NCI-H1694 treated with DMSO at 0.1 percent for 48 hours (cell line): ENCODE data around the gene SIRT3.
A peak's percentile ranks its signal among the peaks of the same experiment; 100 is the strongest.
"Not testable (repeated sequence)": the region's sequence is repeated elsewhere in the genome, so short reads cannot be mapped to it uniquely, and the experiment has no call there.

ENCODE experiments used
- DNase-seq: peaks from one replicate; lab custom pipeline; 2025; lab: John Stamatoyannopoulos, UW

SIRT3 gene

DNA sequence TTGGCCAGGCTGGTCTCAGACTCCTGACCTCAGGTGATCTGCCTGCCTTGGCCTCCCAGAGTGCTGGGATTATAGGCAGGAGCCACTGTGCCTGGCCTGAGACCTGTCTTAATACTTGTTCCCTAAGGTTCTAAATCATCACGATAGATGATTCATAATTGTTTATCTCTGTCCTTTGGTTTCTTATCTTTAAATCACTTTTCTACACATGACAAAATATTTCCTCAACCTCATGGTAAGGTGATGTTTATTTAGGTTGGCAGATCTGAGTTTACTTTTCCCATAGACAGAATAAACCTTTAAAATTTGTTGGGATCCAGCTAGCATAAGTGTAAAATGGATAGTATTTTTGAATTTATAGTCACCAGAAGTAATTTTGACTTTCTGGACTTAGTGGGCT is 4.2 kb upstream of the SIRT3 start:
- DNase-seq, result no peak

DNA sequence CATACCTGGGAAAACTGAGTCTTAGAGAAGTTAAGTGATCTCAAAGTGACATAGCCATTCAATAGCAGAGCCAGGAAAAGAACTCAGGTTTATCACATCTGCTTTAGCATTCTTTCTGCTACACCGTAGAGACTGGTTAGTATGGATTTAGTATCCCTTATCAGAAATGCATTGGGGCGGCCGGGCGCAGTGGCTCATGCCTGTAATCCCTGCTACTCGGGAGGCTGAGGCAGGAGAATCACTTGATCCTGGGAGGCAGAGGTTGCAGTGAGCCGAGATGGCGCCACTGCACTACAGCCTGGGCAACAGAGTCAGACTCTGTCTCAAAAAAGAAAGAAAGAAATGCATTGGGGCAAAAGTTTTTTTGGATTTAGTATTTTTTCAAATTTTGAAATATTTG is 2.2 kb upstream of the SIRT3 start:
- DNase-seq, result not testable (repeated sequence)

DNA sequence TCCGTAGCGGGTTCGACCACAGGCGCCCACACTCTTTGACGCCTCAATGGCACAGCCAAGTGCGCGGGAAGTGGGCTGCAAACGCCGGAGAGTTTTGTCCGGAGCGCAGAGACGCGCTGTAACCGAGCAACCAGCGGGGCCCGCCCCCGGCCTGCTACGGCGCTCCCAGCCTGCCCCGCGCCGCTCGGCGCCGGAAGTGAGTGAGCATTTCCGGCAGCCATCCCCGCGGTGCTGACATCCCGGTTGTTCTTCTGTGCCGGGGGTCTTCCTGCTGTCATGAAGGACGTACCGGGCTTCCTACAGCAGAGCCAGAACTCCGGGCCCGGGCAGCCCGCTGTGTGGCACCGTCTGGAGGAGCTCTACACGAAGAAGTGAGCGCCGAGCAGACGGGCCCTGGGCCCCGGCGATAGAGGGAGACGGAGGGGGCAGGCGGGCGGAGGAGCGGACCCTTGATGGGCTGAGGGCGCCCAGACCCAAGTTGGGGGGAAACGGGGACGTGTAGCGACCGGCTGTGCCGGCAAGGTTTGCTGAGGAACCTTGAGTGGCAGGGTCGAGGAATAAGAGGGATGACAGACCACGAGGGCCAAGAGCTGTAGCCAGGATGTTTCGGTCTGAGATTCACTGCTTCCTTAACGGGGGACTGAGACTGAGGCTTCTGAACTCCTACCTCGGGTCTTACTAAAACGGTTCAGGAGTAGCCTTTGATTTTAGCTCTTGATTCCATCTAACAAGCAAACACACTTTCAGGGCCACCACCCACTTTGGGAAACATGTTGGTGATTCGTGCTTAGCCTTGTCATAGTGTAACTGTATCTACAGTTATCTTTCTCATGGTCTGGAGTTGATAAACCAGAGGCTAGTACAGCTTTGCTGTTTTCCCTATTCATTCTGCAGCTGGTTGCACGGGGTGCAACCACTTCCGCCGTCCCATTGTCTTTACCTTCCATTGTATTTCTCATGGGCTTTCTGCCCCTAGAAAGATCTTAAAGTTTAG is 929 bp upstream of the SIRT3 start, which contains the start of gene PSMD13:
Gene PSMD13, plus strand, starts transcription at position 203 of the 994 bp plus-strand sequence. Its CDS starts 74 bp downstream, at position 277.
- DNase-seq, result peak; percentile 50

DNA sequence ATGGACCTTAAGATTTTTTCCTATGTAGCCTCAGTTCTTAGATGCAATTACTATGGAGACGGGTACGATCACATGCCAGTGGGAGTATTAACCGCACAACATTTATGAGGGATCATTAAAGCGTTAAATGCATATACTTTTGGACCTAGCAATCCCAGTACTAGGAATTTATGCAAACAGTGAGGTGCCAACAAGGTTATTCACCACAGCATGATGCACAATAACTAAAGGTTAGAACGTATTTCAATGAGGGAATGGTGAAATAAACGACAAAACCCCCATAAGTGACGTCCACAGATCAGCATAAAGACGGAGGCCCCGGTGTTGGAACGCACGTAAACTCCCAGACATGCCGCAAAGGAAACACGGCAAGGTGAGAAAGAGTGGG is 539 bp downstream of the SIRT3 start:
- no peak for DNase-seq

GRCh38 chr11:235180-235579 is 962 bp downstream of the SIRT3 start:
- no peak for DNase-seq

- DNase-seq, result no peak
These were observed 3.2 kb downstream of the SIRT3 start for GRCh38 chr11:232783-233565.

GRCh38 chr11:230431-230830 is 5.7 kb downstream of the SIRT3 start:
- DNase-seq, result no peak

DNA sequence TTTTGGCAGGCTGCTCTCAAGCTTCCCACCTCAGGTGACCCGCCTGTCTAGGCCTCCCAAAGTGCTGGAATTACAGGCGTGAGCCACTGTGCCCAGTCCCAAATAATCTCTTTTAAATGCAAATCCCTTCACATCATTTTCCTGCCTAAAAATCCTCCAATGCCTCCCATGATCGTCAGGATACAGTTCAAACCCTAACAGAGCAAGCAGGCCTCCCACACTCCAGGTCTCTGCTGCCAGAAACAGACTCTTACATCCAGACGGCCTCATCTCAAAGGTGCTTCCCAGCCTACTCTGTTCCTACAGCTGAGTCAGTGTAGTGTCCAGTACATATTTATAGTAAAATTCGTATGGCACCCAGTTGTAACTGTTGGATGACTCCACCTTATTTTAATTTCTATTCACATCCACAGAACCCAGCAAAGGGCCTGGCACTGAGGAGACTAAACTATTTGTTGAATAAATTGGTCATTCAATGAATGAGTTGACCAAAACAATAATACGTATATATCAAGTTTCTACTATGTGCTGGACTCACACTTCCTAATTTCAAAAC is 8.2 kb downstream of the SIRT3 start:
- no peak for DNase-seq

DNA sequence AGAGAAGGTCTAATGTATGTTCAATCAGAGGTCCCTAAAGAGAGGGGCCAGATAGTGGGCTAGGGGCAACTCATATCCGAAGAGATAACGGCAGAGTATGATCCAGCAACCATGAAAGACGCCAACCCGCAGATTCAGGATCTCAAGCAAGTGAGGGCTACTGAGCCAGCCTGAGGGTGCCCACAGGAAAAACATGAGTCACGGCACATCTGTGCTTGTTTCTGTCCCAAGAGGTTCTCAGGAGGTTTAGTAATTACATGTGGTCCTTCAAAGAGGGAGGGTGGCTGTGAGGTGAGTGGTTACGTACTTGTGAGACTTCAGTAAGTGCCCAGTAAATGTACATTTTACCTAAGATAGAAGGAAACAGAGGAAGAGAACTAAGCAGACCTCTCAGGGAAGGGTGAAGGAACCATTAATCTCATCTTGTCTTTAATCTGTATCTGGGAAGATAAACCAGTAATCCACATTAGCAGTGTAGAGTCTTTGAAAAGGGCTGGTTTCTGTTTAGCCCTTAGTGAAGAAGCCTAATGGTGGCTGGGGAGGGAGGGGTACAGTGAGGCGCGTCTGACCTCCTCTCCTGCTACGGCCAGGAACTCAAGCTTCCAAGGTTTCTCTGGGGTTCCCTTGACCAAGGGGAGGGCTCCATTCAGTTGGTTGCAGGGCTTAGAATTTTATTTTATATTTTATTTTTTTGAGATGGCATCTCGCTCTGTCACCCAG is 10.2 kb downstream of the SIRT3 start:
- DNase-seq, result no peak

GRCh38 chr11:224424-224823 is 11.7 kb downstream of the SIRT3 start:
- DNase-seq, result no peak

DNA sequence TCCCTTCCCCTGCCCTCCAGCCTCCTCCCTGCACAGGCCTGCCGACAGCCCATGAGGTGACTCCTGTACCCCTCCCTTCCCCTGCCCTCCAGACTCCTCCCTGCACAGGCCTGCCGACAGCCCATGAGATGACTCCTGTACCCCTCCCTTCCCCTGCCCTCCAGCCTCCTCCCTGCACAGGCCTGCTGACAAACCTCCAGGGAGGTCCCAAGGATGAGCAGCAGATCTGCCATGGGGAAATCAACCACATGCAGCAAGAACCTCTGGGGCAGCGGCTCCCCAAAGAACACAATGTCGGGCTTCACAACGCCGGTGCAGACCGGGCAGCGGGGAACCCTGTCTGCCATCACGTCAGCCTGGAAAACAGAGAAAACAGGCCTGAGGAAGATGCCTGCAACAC is 12.3 kb downstream of the SIRT3 start:
- no peak for DNase-seq

- no peak for DNase-seq
These were observed 12.9 kb downstream of the SIRT3 start for GRCh38 chr11:223026-223789.

DNA sequence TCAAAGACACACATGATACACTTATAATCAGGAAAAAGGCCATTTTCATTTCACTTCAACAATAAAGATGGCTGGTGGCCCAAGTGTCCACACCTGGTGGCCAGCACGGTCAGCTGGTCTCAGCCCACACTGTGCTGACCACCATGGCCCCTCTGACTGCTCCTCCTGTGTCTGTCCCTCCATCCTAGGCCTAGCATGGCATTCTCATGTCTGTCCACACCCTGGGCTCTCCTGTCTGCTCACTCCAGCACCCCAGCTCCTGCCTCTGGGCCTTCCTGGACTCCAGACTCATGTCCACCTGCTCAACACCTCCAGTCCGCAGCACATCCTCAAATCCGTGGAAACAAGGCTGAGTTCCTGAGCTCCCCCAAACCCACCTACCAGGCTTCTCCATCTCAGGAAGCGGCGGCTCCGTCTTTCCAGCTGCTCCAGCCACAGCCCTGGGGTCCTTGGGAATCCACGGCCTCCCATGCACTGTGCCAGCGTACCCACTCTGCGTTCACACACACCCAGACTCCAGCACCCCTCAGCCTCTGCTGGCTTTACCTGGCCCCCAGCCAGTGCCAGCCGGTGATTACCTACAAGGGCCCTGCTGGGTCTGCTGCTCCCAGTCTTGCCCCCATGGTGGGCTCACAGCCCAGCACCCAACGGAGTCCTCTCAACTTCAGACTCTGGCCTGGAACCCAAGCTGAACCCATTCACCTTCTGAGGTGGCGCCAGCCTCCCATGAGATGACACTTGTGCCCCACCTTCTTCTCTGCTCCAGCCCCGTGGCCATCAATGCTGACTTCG is 13.9 kb downstream of the SIRT3 start:
- no peak for DNase-seq

GRCh38 chr11:221539-221938 is 14.6 kb downstream of the SIRT3 start:
- DNase-seq, result no peak

DNA sequence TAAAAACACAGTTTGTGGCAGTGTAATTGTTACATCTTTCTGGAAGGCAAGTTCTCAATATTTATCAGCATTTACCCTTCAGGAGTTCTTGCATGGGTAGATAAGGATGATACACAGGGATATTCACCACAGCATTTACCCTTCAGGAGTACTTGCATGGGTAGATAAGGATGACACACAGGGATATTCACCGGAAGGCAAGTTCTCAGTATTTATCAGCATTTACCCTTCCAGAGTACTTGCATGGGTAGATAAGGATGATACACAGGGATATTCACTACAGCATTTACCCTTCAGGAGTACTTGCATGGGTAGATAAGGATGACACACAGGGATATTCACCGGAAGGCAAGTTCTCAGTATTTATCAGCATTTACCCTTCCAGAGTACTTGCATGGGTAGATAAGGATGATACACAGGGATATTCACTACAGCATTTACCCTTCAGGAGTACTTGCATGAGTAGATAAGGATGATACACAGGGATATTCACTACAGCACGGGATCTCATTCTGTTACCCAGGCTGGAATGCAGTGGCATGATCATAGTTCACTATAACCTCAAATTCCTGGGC is 15.4 kb downstream of the SIRT3 start:
- not testable (repeated sequence) for DNase-seq

DNA sequence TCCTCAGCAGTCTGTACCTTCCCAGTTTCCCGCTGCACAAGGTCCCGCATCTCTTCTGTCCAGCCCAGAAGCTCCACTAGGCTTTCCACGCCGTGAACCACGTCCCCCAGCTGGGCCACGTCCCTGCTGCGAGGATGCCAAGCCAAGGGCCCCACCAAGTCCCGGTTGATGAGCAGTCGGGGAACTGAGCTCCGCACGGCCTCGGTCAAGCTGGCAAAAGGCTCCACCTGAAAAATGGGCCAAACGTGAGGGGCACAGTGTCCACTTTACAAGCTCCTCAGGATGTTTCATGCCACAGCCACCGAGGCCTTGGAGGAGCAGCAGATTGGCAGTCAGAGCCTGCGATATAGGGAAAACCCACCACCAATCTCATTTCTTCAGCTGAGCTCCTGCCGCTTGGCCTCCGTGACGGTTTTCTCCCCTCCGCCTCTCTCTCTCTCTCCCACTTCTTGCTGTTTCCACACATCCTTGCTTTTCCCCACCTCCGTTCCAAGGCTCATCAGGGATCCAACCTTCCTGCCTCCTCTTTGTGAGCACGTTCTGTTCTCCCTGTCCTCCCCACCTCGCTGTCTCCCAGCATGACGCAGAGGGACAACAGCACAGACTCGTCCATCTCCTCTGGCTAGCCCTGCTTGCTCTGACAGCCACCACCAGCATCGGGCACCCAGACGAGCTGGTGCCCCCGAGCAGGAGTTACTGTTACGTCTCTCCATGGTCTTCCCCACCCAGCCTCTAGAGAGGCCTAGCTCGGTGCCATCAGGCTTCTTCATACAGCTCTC is 17.1 kb downstream of the SIRT3 start:
- no peak for DNase-seq

- no peak for DNase-seq
These were observed 18.4 kb downstream of the SIRT3 start for GRCh38 chr11:217704-218103.

DNA sequence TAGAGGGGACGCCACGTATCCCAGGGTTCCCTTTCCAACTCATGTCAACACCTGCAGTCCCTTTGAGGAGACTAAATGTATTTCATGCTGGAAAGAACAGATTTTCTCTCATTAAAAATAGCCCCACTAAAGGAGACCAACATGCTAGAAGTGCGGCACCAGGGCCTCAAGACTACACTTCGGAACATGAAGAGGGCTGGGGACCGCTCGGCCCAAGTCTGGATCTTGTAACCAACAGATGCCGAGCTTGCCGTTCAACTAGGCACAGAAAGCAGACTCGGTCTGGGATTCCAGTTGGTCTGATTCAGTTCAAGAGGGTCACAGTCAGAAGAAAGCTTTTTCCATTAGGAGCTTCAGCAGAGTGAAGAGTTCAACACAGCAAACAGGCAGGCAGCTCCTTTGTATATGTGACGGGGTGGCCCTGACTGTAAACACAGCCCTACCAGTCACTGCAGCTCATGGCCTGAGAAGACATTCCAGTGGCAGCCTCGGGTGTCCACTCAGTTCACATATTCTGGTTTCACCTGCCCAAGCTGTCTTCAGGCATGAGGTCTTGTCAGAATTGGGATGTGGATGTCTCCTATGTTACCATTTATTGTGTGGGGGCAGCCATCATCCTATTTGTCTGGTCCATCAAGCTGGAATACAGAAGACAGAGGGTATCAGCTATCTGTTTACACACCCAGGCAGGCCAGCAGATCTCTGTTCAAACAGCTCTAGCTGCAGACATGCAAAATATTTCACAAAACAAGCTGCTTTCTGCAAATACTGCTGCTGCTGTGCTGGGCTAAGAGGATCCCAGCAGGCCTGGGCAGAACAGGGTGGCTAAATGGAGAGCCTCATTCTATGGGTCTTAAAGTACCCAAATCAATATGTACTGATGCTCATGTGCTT is 19.8 kb downstream of the SIRT3 start:
- no peak for DNase-seq
